ENCODE data around the gene PALLD.

DNA sequence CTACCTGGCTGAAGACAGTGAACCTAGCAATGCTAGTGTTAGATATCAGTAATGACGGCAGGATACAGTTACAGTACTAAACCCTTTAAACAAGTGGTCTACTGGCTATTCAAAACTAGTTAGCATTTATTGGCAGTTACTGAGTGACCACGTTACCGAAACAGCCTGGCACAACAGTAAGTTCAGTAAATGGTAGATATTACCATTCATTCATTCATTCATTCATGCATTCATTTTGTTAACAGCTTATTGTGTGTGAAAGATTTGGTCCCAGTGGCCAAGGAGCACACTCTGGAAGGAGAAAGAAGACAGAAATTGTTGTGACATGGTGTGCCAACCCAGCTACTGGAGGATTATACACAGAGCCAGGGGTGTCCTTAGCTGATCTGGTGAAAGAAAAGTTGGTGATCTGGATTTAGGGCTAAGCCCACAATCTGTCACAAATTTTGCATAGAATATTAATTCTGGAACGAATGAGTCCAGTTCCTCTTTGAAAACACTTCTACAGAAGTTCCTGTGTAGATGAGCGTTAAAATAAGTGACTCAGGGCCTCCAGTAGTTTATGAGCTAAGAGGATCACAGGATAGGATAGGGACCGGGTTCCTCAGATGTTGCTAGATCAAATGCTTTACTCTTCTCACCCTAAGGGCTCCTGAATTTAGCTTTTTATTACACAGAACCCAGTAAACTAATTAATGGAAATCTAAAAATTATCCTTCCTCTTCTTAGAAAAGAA is 334.1 kb downstream of the PALLD start:
- TF ChIP-seq, protein P1, sequence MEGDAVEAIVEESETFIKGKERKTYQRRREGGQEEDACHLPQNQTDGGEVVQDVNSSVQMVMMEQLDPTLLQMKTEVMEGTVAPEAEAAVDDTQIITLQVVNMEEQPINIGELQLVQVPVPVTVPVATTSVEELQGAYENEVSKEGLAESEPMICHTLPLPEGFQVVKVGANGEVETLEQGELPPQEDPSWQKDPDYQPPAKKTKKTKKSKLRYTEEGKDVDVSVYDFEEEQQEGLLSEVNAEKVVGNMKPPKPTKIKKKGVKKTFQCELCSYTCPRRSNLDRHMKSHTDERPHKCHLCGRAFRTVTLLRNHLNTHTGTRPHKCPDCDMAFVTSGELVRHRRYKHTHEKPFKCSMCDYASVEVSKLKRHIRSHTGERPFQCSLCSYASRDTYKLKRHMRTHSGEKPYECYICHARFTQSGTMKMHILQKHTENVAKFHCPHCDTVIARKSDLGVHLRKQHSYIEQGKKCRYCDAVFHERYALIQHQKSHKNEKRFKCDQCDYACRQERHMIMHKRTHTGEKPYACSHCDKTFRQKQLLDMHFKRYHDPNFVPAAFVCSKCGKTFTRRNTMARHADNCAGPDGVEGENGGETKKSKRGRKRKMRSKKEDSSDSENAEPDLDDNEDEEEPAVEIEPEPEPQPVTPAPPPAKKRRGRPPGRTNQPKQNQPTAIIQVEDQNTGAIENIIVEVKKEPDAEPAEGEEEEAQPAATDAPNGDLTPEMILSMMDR (IDR thresholded peaks at IDR 0.05): no peak
- TF ChIP-seq POLR2A (IDR thresholded peaks at IDR 0.05): no peak
- TF ChIP-seq POLR2AphosphoS5 (IDR thresholded peaks at IDR 0.05): no peak
- no peak for TF ChIP-seq EP300 (IDR thresholded peaks at IDR 0.05)

Measured in suprapubic skin (tissue), 4 donors.